Left hindlimb (tissue), 1 donor: Measurements from ENCODE around the gene COL23A1.

Experiments
- DNase-seq: peaks from one replicate; pipeline ENCODE4 v3.0.0-alpha.2; 2018

COL23A1 gene

DNA sequence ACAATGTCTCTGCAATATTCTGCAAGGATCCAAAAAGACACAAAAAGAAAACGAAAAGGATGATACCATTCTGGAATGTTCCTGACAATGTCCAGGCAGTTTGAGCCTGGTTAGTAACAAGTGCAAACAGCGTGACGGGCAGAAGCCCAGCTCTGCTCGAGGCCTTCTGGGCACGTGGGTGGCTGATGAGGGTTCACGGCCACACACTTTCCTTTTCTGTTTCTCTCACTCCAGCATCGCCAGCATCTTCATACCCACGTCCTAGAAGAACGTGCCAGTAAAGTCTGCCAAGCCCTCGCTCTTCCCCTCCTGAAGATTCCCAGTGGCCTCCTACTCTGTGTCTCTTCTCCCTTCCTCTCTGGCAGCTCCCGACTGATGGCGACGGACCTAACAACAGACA lies 36.7 kb downstream of the COL23A1 start:
- no peak for DNase-seq

DNA sequence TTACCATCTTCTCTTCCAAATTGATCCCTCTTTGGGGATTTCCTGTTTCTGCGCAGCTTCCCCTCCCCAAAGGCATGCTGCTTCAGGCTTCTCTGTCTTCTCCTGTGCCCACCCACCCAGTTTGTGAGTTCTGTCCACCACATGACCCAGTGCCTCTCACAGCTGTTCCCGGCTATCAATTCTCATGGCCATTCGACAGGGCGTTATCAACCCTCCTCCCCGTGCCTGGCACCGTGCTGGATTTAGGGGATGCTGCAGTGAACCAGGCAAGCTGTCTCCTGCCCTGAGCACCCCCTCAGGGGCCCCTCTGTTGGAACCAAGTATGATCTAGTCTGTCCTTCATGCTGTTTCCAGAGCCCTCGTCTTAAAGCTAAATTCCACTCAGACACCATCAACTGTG lies 38.7 kb downstream of the COL23A1 start:
- DNase-seq, result no peak

DNA sequence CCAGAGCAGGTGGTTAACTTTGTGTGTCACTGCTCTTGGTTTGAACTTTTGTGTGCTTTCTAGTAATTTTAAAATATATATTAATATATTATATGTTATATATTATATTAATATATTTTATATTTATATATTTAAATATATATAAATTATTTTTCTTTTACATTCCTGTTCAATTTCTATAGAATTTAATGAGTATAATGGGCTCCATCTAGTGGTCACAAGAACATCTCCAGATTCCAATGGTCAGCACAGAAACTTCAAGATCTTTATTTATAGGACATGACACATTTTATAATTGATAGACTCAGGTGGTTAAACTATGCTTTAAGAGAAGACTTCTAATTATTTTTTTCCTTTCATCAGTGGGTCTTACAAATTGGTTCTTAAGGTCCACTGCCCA lies 39.1 kb downstream of the COL23A1 start:
- no peak for DNase-seq

DNA sequence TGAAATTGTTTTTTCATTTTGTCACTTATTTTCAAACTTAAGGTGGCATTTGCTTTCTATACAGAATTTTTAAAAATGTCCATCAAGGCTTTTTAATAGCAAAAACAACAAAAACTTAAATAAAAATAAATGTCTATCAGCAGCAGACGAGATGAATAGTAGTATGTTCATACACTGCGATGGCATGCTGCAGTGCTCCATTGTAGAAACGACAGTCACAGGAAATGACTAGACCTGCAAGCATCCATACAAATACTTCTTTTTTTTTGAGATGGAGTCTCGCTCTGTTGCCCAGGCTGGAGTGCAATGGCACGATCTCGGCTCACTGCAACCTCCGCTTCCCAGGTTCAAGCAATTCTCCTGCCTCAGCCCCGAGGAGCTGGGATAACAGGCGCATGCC lies 41.4 kb downstream of the COL23A1 start:
- DNase-seq, result no peak

DNA sequence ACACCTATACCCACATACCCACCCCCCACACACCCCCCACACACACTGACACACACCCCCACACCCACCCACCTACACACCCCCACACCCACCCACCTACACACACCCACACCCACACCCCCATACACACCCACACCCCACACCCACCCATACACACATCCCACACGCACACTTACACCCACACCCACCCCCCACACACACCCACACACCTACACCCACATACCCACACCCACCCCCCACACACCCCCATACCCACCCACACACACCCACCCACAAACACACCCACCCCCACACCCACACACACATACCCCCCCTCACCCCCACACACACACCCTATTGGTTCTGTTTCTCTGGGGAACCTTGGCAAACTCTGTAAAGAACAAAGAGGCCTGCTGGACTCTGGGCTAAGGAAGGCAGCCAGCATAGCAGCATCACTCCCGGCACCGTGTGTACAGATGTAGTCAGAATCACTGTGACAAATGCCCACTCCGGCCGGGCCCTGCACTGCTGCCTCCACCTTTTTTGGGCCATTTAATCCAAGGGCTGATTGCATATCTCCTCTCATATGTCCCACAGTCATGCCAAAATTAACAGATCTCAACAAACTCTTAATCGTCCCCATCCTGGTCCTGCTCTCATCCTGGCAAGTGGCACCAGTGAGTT lies 42.3 kb downstream of the COL23A1 start:
- DNase-seq, result no peak

DNA sequence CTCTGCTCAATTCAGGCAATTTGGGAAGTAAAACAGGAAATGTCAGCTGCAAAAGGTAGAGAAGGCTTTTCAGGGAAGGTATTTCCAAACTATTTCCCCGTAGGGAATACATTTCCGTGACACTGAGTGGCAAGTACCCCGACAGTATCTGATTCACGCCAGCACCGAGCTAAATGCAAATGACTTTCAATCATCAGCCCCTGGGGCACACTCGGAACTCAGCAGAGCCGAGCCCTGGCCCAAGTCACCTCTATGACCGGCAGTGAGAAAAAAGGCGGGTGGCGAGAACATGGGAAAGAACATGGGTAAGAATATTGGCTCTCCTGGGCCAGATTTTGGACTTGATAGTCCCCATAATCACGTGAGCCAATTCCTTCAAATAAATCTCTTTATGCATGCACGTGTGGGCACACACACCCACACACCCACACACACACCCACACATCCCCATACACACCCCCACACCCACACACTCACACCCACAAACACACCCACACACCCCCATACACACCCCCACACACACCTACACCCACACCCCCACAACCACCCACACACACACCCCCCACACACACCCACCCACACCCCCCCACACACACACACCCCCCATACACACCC lies 43.0 kb downstream of the COL23A1 start:
- no peak for DNase-seq

DNA sequence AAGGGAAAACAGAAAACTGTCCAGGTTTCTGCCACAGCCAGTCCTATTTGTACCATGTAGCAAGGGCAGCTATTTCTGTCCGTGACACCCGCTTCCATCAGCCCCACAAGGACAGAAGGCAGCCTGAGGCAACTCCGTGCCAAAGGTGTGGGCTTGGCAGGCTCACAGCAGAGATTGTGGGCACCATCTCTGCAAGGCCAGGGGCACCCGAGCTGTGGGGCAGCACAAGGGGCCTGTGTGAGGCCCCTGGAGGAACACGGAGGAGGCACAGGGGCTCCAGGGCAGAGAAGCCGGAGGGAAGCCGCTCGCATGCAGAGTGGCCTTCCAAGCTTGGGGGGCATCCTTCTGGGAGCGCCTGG lies 43.5 kb downstream of the COL23A1 start:
- DNase-seq, result no peak

DNA sequence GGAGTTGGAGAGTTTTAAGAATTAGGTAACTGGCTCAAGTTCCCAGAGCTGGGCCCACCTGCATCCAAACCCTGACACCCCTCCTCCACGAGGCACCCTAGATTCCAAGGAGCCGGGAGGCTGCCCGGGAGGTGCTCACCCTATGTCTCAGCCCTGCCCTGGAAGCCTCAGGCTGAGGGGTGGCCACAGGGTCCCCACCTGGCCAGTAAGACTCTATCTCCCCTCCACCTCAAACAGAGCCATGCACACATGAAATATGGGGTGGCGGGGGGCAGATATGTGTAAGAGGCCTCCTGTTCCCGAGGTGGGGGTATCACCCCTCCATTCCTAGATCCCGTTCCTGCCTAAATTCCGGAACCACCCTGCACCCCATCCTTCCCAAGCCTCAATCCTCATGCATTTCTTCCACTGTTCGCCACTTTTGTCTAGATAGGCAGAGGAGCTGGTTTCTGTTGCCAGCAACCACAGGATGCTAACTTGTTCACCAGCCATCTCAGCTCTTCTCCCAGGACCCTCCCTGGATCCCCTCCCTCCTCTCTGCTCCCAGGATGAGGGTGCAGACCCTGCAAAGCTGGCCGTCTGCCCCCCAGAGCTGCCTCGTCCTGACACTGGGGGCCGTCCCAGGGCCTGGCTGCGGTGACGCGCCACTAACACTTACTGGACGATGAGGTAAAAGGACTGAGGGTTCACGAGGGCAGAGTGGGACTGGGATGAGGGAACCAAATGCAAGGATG lies 44.1 kb downstream of the COL23A1 start:
- DNase-seq, result no peak

DNA sequence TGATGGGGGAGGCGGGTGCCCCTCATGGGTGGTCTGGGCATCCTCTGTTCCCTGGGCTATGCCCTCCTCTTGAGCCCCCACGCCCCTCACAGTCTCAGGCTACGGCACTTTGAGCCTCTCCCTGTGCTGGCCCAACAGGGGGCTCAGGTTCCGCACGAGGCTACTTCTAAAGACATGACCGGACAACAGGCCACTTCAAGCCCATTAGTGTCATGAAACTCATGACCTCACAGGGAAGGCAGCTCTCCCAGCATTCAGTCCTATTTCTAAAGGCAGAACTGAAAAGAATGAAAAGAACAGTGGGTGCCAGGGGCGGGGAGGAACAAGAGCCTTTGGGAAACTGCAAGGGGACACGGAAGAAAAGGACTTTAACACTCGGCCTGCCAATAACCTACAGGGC lies 45.0 kb downstream of the COL23A1 start:
- DNase-seq, result no peak

DNA sequence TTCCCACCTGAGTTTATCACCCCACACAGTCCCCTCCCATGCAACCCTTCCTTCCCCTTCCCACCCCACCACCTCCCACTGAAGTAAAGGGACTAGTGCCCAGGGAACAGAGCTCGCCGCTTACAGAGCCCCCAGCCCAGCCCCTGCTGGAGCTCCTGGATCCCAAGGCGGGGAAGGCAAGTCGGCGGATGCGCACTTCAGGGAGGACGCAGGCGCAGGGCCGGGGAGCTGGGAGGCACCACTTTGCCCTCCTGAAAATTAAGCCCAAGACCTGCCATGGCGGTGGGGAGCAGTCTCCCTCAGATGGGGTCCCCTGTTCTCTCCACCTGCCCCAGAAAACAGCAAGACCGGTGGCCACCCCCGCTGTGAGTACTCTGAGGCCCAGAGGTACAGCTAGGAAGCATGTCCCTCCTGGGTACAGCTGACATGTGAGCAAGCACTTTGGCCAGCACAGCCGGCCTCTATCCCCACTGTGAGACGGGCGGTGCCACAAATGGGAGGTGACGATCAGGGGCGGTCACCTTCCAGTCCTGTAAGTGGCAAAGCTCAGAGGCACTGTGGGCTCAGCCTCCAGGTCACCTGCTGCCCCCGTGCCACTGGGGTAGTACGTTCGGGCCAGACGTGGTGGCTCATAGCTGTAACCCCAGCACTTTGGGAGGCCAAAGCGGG lies 45.9 kb downstream of the COL23A1 start:
- no peak for DNase-seq

DNA sequence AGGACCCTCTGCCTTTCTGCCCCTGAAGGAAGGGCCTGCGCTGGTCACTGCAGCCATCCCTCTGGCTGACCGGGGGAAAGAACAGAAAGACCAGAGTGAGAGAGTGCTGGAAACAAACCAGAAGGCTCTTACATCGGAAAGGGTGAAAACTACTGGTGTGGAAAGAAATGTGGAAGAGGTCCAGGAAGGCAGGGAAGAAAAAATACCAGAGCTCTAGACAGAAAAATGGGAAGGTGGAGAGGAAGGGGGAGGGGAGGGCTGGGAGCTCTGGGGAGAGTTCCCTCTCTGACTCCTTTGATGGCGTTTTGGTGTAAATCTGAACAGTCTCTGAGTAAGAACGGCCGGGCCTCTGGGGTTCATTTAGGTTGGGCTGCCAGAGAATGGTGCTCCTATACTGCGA lies 47.7 kb downstream of the COL23A1 start:
- DNase-seq, result no peak

DNA sequence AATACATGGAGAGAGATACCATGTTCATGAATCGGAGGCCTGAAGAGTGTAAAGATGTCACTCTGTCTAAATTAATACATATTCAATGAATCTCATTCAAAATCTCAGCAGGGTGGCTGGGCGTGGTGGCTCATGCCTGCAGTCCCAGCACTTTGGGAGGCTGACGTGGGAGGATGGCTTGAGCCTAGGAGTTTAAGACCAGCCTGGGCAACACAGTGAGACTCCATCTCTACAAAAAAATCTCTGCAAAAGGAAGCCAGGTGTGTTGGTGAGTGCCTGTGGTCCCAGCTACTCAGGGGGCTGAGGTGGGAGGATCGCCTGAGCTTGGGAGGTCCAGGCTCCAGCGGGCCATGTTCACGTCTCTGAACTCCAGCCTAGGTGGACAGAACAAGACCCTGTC lies 49.7 kb downstream of the COL23A1 start:
- DNase-seq, result no peak

DNA sequence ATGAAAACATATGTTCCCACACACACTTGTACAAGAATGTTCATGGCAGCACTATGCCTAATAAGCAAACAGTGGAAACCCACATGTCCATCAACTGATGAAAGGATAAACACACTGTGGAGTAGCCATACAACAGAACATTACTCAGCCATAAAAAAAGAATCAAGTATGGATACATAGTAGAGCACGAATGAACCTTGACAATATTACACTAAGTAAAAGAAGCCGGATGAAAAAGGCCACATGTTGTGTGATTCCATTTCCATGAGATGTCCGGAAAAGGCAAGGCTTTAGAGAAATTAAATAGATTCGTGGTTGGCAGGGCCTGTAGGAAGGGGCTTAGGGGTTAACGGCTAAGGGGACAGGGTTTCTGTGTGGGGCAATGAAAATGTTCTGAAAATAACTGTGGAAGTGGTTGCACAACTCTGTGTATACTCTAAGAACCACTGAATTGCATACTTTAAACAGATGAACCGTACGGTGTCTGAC lies 51.4 kb downstream of the COL23A1 start:
- no peak for DNase-seq

DNA sequence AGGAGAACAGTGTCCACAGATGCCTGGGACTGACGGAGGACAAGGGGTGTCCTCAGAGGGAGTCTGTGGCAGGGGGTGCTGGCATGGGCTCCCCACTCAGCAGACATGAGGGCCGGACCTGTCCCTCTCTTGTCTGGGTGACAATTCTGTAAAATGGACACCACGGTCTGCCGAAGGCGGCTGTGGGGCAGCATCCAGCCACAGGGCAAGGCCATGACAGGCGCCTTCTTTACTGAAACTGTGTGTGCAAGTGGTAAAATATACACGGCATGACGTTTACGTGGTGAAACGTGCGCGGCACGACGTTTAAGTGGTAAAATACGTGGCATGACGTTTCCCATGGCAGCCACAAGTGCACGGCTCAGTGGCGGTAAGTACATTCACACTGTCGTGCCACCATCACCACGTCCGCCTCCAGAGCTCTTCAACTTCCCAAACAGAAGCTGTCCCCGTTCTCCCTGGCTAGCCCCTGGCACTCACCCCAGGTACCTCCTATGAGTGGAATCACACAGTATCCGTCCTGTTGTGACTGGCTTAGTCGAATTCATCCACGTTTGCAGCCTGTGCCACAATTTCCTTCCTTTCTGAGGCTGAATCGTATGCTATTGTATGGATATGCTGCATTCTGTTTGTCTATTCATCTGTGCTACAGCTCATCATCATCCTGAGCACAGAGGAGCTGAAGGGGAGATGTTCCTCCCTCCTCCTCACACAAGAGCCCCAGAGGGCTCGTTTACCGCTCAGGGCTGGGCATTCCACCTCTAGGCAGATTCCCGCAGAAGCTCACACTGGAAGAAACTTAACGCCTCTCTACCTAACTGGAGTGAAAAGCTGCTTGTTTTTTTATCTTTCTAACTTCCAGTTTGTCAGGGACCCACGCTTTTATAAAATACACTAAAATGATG lies 52.5 kb downstream of the COL23A1 start:
- no peak for DNase-seq

DNA sequence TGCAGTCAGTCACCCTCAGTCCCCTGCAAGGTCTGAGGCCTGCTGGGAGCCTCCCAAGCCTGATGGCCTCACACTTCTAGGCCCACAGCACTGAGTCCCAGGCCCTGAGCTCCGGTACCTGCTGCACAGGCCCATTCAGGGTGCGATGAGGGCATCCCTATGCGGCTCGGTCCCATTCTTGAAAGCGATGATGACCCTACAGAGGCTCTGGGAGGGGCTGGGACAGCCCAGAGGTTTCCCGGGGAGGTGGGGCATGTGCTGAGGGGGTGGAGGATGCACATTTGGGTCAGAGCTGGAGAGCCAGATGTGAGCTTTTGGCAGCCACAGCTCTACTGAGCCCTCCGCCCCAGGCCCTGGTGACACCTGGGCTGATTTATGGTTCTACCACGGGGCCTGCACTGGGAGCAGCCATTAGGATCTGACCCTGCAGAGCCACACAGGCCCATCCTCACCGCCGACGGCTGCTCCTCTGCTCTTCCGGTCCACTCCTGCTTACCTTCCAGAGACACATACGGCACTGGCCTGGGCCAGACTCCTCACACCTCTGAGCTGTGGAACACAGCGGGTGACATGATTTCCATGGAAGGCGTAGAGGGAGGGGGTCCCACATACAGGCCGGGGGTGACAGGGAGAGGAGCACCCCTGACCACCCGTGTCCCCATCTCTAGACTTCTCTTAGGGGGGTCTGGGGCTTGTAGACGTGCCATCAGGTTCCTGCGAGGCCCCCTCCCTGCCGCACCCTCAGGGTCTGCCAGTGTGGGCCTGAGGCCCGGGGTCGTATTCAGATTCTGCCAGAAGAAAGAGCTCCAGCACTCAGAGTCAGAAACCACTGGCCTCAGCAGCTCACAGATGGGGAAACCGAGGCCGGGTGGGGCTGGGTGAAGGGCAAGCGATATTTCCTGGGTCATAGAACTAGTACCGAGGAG lies 53.4 kb downstream of the COL23A1 start:
- DNase-seq, result no peak

DNA sequence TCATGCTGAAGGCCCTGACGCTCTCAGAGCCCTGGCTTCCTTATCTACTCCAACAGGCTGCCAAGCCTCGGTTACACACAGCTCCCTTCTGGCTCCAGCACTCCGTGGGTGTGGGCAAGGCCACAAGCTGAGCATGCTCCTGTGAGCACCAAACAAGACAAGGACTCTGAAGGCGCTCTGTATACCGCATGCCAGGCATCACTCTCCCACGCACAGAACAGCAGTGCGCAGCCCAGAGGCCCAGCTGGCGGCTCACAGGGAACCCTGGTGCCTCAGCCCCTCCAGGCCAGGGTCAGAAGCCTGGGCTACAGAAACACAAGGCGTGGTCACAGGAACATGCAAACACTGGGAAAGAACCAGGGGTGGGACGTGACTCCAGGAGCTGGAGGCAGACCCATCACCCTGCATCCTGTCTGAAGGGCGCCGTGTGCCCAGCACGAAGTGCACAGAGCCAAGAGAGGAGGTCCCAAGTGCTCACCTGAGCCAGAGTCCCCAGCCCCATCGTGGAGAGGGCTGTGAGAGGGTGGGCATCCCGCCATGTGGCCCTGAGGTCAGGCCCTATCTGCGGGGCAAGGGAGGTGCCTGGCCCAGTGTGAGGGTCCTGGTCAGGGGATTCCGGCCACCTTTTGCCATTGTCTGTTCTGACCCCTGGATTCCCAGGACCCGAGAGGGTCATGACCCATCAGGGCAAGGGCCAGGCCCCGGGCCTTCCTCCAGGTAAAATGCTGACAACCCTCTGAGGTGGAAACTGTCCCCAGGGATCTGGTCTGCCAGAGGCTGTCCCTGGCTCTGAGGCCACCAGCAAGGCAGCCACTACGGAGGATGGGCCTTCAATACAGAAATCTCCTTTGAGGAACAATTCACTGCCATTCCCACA lies 54.7 kb downstream of the COL23A1 start:
- no peak for DNase-seq

DNA sequence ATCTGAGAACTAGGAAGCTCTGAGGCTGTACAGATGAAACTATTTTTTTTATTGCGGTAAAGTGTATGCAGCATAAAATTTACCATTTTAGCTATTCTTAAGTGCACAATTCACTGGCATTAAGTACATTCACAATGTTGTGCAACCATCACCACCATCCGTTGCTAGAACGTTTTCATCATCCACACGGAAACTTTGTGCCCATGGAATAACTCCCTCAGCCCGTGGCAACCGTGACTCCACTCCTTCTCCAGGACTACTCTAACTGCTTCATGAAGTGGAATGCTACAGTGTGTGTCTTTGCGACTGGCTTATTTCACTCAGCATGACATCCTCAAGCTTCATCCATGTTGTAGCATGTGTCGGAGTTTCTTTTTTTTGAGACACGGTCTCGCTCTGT lies 57.1 kb downstream of the COL23A1 start:
- no peak for DNase-seq

DNA sequence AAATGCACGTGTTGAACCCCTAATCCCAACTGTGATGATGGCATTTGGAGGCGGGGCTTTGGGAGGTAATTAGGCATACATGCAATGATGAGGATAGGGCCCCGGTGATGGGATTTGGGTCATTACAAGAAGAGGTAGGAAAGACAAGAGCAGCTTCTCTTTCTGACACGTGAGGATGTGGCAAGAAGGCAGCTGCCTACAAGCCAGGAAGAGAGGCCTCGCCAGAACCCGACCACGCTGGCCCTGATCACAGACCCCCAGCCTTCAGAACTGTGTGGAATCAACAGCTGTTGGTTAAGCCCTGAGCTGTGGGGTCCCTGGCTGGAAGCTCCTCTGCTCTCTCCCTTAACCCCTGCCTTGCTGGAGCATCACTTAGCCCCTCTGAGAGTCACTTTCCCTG lies 57.5 kb downstream of the COL23A1 start:
- DNase-seq, result no peak

DNA sequence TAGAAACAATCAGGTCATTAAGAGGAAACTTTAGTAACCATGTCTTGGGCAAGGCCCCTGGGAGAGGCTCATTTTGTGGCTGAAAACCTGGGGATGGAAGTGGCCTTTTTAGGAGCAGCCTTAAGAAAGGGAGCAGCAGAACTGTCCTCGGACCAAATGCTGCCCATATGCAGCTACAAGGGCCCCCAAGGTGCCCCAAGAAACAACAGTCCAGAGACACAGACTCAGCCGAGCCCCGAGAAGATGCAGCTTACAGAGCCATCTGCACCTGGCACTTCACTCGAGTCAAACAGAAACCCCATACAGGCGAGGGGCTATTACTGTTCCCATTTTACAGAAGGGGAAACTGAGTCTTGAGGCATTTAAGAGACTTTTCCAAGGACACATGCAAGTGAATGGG lies 58.0 kb downstream of the COL23A1 start:
- no peak for DNase-seq

DNA sequence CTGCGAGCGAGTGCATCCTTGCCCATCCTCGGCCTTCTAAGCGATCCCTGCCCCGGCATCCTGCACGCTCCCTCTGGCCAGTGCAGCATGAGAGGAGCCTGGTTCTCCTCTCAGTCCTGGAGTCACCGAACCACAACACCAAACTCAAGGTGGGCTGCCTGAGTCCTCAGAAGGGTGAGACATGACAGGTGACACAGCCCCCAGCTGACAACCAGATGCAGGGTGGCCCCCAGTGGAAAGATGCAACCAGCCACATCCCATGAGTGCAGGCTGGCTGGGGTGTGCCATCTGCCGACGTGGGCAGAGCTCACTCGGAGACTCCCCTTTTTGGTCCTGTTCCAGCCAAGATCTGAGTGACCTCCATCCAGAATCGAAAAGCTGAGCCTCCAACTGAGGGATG lies 58.4 kb downstream of the COL23A1 start:
- no peak for DNase-seq

DNA sequence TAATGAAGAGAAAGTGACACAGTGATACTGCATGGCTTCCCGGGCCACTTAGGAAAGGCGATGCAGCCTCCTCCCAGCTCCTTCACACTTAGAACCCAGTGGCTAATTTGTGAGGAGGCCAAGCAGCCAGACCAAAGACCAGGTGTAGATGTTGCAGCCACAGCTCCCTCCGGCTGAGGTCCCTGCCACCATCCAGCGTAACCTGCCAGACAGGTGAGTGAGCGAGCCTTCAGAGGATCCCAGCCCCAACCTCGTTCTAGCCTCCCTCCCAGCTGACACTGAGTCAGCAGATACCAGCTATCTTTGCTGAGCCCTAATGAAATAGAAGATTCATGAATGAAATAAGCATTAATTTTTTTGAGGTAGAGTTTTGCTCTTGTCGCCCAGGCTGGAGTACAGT lies 59.7 kb downstream of the COL23A1 start:
- DNase-seq, result no peak
